KG1 (cell line): ENCODE results near the gene ZNF527.
A peak's percentile ranks its signal among the peaks of the same experiment; 100 is the strongest.
"Not testable (repeated sequence)": the region's sequence is repeated elsewhere in the genome, so short reads cannot be mapped to it uniquely, and the experiment has no call there.

Source experiments
- DNase-seq: peaks from one replicate; lab custom pipeline; 2025; lab: John Stamatoyannopoulos, UW

ZNF527 gene

DNA sequence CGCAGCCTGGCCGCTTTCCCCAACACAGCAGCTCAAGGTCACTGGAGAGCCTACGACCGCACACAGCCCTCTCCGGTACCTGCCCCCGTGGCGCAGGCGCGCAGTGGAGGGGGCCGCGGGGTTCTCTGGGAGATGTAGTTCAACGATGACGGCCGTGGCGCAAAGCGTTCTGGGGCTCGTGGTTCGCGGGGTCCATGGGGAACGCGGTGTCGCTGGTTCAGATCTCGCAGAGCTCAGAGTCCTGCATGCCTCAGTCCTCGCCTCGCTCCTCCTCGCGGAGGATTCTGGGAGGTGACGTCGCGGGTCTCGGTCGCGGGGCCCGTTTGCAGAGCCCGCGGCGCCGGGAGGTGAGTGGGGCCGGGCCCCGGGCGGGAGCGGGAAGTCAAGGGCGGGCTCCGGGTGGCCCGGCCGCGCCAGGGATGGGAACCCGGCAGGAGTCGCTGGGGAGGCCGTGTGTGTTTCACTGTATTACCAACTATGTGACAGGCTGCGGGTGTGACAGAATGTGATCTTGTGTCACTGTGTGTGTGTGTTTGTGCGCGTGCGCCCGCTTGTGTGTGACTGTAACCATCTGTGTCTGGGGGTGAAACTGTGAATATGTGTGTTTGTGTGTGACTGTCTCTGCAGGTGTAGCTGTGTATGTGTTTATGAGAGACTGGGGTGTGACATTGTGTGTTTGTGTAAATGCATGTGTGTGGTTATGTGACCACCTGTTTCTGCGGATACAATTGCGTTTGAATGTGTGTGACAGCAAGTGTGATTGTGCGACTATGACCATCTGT, at the start of gene ZNF527:
Gene ZNF527, plus strand, starts transcription at position 220 of the 782 bp plus-strand sequence. CDS start 3,100 bp downstream, outside the sequence.
- DNase-seq, result peak; percentile 82

DNA sequence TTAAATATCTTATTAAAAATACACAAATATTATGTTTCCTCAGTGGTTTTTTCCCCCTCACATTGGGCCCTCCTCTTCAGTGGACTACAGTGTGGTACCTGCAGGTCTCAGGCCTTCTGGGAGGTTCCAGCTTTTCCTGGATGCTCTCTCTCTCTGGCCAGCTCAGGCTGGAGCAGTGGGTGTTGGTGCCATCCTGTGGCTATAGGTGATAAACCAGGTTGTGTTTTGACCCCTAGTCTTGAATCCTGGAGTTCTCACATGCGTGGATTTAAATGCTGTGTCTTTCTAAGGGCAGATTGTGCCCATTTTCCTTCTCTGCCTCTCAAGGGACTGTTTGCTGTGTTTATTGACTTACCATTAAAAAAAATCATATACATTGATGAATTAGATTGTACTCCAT, 41.2 kb upstream of the ZNF527 start:
- no peak for DNase-seq

DNA sequence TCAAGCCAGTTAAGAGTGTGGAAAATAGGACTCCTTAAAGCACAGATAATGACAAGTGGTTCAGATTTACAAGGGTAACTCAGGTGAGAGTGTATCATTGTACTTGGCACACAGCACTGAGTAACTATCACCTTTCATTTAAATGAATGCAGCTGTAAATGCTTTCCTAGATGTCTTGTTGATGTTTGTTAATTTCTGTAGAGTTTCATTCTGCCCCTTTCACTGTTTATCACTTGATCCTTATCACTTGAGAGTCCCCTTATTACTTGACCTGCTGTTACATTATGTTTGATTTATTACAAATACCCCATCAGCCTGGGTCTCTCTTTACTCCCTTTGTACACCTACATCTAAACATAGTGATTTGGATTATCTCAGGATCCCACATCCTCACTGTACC, 38.1 kb upstream of the ZNF527 start:
- no peak for DNase-seq

DNA sequence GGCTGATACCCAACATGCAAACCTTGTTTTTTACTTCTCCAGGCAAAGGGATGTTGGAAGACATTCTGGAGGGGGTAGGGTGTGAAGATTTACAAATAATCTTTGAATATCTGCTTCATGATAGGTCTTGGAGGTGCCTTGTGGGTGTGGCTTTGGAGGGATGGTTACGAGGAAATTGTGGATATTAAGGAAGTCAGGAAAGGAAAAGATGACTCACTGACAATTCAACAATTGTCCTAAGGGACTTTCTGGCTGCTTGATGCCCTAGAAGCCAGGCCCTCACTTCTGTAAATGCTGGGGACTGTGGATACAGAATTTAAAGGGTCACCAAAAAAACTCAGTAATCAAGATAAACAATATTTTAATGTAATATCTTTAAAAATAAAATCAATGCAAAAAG, 37.4 kb upstream of the ZNF527 start:
- no peak for DNase-seq

DNA sequence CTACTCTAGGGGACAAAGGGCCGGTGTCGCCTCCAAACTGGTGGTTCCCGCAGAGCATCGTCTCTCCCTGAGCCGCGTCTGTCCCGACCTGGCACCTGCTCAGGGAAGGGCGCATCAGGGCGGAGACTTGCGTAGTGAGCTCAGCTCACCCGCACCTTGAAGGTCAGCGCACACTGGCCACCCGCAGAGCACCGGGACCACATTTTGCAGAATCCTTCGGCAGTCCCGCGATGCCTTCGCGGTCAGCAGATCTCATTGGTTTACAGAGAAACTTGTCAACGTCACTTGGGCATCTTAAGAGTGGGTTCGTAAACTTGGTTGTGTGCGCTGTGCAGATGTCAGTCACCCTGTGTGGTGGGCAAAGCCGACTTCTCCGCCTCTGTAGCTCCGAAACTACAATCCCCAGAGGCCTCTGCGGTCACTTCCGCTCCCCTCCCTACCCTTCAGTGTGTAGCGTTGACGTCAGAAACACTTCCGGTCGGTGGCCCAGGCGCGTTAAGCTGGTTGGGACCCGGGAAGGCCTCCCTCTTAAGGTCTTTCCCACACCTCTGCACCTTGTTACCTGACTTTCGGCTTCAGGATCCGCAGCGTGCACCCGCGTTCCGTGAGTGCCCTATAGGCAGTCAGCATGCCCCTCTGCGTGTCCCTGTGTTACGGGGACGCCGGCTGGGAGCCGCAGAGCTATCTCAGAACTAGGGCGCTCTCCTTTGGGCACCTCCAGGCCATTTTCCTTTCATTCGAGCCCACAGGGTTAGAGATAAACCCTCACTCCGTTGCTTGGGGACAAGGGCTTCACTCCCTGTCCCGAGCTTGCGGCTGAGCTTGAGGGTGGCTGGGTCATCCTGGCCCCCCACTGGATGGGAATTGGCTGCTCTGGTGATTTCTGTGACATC, 36.5 kb upstream of the ZNF527 start:
- DNase-seq, result peak; percentile 27

GRCh38 chr19:37342753-37343152, 28.1 kb upstream of the ZNF527 start:
- no peak for DNase-seq

DNA sequence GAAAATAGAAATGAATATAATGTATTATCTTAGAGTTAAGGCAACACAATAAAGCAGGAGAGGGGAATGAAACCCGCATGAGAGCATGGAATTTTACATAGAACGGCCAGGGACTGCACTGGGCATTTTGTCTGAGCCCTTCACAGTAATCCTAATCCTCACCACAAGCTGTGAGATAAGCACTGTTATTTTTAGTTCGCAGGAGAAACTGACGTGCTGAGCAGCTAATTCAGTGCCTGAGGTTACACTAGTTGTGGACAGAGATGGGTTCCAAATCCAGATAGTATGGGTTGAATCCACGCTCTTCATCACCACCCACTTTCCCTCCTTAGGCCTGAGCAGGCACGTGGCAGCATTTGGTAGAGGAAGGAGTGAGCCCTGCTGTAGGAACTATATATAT, 24.8 kb upstream of the ZNF527 start:
- DNase-seq, result no peak

DNA sequence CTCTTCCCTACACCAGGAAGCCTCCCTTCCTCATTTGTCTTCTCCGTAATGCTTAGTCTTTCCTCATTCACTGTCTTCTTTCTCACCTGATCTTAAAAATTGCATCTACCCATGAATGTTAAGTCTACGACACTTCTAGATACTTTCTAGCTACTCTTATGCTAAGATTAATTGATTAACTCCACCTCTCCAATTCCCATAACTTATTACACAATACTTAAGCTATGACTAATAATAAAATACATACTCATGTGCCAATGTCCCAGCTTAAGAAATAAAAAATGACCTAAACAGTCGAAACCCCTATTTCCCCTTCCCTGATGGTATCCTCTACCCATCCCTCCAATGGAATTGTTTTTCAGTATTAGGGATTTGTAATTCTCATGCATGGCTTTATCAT, 22.8 kb upstream of the ZNF527 start:
- DNase-seq, result no peak

- no peak for DNase-seq
Measured at GRCh38 chr19:37353968-37354367, 16.9 kb upstream of the ZNF527 start.

DNA sequence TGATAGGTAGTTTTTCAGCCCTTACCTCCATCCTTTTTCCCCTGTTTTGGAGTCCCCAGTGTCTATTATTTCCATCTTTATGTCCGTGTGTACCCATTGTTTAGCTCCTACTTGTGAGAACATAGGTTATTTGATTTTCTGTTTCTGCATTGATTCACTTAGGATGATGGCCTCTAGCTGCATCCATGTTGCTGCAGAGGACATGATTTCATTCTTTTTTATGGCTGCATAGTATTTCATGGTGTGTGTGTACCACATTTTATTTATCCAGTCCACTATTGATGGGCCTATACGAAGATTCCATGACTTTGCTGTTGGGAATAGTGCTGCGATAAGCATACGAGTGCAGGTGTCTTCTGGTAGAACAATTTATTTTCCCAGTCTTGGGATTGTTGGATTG, 15.0 kb upstream of the ZNF527 start:
- no peak for DNase-seq

- no peak for DNase-seq
Measured at GRCh38 chr19:37361994-37362393, 8.9 kb upstream of the ZNF527 start.

DNA sequence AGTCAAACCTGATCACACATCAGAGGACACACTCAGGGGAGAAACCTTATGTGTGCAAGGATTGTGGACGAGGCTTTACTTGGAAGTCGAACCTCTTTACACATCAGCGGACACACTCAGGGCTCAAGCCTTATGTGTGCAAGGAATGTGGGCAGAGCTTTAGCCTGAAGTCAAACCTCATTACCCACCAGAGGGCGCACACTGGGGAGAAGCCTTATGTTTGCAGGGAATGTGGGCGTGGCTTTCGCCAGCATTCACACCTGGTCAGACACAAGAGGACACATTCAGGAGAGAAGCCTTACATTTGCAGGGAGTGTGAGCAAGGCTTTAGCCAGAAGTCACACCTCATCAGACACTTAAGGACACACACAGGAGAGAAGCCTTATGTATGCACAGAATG, 8.2 kb upstream of the ZNF527 start:
- DNase-seq, result no peak

DNA sequence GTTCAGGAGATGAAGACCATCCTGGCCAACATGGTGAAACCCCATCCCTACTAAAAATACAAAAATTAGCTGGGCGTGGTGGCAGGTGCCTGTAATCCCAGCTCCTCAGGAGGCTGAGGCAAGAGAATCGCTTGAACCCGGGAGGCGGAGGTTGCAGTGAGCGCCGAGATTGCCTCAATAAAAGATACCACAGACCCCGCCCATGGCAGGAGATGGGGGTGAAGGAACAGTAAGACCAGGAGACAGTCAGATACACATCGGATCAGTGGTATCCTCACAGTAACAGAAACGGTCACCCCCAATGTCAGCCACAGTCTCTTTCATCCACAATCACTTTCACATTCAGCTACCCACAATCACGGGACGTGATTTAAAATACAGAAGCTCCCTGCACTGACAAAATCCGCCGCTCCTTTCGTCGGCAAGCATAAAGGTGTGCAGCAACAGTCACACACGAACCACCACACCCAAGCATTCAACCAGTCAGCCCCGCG, 466 bp upstream of the ZNF527 start:
- DNase-seq, result not testable (repeated sequence)

DNA sequence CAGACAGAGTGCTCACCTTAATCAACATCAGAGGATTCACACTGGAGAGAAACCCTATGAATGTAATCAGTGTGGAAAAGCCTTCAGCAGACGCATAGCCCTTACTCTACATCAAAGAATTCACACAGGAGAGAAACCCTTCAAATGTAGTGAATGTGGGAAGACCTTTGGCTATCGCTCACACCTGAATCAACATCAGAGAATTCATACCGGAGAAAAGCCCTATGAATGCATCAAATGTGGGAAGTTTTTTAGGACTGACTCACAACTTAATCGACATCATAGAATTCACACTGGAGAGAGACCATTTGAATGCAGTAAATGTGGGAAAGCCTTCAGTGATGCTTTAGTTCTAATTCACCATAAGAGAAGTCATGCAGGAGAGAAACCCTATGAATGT, 18.3 kb downstream of the ZNF527 start:
- DNase-seq, result no peak

GRCh38 chr19:37391399-37391798, 20.5 kb downstream of the ZNF527 start:
- DNase-seq, result not testable (repeated sequence)

DNA sequence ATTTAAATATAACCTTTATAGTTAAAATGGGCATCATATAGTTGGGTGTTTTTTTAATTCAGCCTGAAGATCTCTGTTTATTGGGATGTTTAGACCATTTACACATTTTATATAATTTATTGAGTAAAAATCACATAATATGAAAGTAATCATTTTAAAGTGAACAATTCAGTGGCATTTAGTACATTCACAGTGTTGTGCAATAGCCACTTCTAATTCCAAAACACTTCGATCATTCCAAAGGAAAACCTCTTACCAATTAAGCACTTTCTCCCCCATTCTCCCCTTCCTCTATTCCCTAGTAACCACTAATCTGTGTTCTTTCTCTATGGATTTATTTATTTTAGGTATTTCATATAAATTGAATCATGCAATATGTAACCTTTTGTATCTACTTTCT, 30.2 kb downstream of the ZNF527 start:
- no peak for DNase-seq

DNA sequence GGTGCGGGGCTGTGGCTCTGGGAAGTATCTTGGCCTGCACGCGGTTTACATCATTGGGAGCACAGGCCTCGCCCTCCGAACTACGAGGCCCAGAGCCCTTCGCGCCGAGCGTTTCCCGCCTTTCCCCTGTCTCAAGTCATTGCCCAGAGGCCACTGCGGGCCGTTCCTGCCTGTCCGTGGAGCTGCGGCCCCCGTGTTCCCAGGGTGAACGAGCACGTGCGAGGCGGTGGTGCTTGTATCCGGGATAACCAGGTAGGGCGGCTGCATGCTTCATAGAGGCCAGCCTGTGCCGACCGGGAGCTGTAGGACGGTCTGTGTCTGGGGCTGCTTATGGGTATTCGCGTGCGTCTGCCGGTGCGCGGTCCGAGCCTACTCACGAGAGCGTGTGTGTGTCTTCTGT, 32.5 kb downstream of the ZNF527 start:
- no peak for DNase-seq

- not testable (repeated sequence) for DNase-seq
Measured at GRCh38 chr19:37406140-37406846, 35.4 kb downstream of the ZNF527 start.

GRCh38 chr19:37412700-37413099, 41.8 kb downstream of the ZNF527 start:
- DNase-seq, result no peak

GRCh38 chr19:37413313-37414084, 42.6 kb downstream of the ZNF527 start:
- no peak for DNase-seq
